HG02759 (cell line): ENCODE data around the gene TLCD3A.
"Not testable (repeated sequence)": the region's sequence is repeated elsewhere in the genome, so short reads cannot be mapped to it uniquely, and the experiment has no call there.

ENCODE experiments used
- ATAC-seq: cut with Tn5 transposase; IDR thresholded peaks from one replicate; pipeline ENCODE4 v1.9.1; 2021; ENCODE audit warnings: mild to moderate bottlenecking, moderate library complexity; ENCODE audit not compliant: unreplicated experiment

TLCD3A gene

DNA sequence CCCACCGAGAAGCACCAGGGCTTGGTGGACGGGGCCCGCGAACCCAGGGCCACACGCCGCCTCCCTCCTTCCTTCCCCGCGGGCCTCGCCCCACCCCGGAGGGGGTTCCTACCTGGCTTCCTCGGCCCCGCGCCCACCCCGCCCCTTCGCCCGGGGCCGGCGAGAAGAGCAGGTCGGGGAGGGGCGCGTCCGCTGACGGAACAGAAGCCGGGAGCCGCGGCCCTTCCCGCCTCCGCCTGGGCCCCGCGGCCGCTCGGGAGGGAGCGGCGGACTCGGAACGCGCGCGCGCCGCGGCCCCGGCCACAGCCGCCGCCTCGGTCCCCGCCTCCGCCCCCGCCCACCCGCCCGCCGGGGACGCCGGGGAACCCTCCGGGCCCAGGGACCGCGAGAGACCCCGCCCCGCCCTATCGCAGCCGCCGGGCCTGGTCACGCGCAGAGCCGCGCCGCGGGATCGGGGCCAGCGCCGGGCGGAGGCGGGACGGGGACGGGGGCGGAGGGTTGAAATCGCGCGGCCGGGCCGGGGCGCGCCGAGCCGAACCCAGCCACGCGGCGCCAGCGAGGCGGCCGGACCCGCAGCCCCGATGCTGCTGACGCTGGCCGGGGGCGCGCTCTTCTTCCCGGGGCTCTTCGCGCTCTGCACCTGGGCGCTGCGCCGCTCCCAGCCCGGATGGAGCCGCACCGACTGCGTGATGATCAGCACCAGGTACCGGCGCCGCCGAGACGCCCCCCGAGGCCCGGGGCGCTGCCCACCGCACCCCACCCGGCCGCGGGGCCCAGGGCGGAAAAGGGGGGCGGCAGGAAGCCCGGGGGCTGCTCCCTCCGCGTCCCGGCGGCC, at the start of gene TLCD3A:
Gene TLCD3A, plus strand, starts transcription at position 530 of the 835 bp plus-strand sequence. Its CDS starts 52 bp downstream, at position 582.
- peak; percentile 70 for ATAC-seq

DNA sequence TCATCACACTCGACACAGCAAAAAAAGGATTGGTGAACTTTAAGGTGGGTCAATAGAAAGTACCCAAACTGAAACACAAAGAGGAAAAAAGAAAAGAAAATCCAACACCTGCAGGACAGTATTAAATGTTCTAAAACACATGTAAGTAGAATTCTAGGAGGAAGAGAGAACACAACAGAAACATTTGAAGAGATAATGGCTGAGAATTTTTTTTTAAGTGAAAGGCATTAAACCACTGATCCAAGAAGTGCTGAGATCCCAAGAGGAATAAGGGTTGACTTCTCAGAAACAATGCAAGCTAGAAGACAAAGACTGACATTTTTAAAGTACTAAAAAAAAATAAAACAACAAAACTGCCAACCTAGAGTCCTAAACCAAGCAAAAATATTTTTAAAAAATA, 49.4 kb upstream of the TLCD3A start:
- no peak for ATAC-seq

- no peak for ATAC-seq
These were observed 48.7 kb upstream of the TLCD3A start for GRCh38 chr17:683499-684254.

GRCh38 chr17:685006-685405, 47.4 kb upstream of the TLCD3A start:
- no peak for ATAC-seq

GRCh38 chr17:688100-688989, 44.1 kb upstream of the TLCD3A start:
- ATAC-seq, result no peak

- ATAC-seq, result no peak
These were observed 42.7 kb upstream of the TLCD3A start for GRCh38 chr17:689556-690275.

- ATAC-seq, result no peak
These were observed 42.0 kb upstream of the TLCD3A start for GRCh38 chr17:690361-690760.

- no peak for ATAC-seq
These were observed 41.0 kb upstream of the TLCD3A start for GRCh38 chr17:691423-691822.

DNA sequence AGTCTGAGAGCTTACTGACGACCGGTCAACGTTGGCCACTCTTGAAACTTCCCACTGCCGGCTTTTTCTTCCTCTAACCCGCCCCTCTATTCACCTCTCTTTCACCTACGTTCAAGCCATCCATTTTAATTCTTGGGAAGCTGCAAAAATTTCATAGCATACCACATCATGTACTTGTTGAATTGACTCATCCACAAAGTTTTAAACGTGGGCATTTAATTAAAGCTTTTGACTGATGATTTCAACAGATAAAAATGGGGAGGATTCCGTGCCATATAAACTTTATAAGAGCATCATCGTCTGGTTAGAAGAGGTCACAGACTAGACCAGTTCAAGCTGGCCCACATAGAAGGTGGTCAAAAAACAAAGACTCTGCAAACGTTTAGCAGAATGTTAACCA, 40.3 kb upstream of the TLCD3A start:
- no peak for ATAC-seq

DNA sequence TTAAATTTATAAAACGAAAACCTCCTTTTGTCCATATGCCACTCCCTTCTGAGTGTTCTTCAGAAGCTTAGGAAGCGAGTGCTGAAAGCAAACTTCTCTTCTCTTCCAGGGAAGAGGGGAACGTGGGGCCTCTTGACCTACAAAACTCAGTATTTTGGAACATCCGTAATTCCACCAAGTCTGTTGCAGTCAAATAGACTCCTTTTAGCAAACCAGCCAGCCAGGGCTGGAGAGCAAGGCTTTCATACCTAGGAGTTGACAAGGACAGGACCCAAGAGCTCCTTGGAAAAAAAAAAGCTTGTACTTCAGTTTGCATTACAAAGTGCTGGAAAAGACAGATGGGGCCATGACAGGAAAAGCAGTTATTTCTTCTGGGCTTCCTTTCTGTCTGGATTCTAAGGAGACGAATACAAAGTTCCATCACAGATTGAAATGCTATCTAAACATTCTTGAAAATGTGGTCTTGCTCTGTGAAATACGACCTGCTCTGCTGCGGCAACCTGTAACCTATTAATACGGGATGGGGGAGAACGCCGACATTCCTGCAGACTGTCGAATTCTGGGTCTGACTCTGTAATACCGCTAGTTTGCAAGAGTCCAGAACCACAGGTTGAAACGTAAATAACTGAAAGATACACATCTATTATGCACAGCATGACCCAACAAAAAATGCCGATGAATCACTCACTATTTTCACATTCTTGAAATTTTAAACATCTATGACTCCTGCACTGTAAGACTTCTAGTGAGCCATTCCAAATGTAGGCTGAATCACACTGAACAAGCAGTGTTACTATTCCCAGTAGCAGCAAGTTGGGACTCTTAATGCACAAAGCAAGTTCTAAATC, 38.4 kb upstream of the TLCD3A start:
- no peak for ATAC-seq

- ATAC-seq, result no peak
These were observed 36.0 kb upstream of the TLCD3A start for GRCh38 chr17:696369-696768.

- ATAC-seq, result no peak
These were observed 34.7 kb upstream of the TLCD3A start for GRCh38 chr17:697682-698081.

DNA sequence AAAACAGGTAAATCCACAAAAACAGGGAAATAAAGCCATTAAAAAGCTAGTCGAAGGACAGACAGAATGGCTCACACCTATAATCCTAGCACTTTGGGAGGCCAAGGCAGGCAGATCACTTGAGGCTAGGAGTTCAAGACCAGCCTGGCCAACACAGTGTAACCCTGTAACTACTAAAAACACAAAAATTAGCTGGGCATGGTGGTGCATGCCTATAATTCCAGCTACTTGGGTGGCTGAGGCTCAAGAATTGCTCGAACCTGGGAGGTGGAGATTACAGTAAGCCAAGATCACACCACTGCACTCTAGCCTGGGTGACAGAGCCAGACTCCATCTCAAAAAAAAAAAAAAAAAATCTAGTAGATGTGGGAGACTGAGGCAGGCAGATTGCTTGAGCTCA, 34.3 kb upstream of the TLCD3A start:
- ATAC-seq, result not testable (repeated sequence)

- ATAC-seq, result no peak
These were observed 33.1 kb upstream of the TLCD3A start for GRCh38 chr17:699345-699744.

DNA sequence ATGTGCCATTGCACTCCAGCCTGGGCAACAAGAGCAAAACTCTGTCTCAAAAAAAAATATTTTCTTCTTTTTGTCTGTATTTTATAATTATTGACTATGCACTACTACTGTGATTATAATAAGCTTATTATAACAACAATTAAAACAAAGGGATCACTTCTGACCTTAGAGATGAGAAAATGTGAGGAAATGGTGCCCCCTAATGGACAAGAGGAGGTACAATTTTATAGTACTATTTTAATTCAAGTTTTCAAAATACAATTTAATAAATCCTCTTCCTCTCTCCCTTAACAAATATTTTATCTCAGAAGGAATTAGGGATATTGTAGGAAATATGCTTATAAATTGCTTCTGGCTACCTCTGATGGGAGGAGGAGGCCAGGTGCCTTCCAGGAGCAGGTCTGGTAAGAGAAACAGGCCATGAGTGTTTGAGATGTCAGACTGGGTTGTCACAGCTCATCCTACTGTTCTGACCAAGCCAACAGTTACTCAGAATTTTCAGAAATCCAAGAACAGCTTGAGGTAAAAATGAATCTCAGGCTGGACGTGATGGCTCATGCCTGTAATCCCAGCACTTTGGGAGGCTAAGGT, 31.8 kb upstream of the TLCD3A start:
- no peak for ATAC-seq

DNA sequence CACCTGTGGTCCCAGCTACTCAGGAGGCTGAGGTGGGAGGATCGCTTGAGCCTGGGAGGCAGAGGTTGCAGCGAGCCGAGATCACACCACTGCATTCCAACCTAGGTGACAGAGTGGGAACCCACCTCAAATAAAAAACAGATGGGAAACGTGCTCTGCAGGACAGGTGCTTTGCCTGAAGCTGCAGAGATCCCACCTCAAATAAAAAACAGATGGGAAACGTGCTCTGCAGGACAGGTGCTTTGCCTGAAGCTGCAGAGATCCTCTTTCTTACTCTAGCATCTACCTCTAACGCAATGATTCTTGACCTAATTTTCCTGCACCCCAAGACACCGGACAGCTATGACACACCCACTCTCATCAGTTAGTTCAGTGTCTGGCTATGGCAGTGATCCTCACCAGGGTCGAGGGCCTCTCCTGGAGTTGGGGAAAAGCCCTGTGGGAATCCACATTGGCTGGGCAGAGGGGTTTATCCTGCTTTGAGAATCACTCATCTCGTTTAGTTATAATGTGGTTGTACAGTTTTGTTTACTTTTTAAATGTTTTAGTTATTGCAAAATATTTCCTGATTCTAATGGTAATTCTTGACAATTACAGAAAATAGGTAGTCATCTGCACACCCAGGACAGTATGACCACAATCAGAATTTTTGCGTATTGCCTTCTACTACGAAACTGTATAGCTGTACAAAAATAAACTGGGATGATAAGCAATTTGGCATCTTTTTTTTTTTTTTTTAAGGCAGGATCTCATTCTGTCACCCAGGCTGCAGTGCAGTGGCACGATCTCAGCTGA, 29.1 kb upstream of the TLCD3A start:
- ATAC-seq, result no peak

DNA sequence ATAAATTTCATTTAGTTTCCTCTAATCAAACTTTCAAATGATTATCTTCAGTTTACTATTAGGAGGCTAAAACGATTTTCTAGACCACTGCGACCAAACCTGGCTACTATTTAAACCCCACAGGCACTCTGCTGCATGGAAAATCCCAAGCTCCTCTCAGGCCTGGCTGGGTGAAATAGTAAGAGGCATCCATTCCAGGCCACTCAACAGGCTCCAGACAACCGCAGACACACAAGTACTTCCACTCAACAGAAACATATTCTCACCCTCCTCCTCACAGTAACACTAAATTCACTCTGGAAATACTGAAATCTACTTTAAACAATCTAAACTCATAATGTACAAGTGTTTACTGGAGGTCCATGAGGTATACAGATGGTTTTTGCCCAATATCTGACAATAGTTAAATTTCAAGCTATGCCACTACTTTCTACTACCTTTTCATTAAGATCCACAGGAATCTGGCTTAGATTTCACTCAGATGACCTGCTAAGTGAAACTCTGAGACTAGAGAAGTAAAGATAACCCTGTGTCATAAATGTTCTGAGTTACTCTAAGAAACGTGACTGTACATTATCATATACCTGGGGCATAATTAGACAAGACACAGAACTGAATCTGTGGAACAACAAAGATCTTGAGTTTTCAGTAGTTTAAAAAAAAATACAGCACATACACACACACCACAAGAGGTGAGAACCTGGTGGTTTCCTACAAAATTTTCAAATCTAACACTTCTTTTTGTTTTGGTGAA, 28.1 kb upstream of the TLCD3A start:
- no peak for ATAC-seq

GRCh38 chr17:705011-705410, 27.4 kb upstream of the TLCD3A start:
- no peak for ATAC-seq
